Prostate gland (tissue), 2 donors: Measurements from ENCODE around the gene TCP11L1.

Experiments
- POLR2AphosphoS5 ChIP-seq: sonication (generic); formaldehyde crosslinking; IDR thresholded peaks from one replicate; pipeline ENCODE4 v1.6.1; 2017; ENCODE audit warnings: antibody characterized with exemption
- TF ChIP-seq, protein P1 (sequence below), 4 experiments: fragments of 200-600 bp in 2 of 4; fragments of 450-650 bp in 2 of 4; sonication (generic) in 2 of 4; IDR thresholded peaks; 1 replicate in 3 of 4; 2 replicates in 1 of 4; pipeline ENCODE4 v1.5.1; 2016 to 2019; ENCODE audit warnings: antibody characterized with exemption in 4 of 4, mild to moderate bottlenecking in 2 of 4, moderate library complexity in 2 of 4

DNA sequence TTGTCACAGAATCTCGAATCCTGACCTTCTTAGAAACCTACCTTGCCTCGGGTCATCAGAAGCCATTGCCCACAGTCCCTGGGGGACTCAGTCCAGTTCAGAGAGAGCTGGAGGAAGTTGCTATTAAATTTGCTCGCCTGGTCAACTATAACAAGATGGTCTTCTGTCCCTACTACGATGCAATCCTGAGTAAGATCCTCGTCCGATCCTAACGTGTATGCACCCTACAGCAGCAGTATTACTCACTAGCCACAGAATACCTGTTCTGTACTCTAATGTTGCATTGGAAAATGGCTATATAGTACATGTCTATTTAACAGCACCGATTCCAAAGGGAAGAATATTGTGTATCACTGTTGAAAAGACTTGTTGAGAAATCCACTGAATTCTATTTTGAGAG lies 33.1 kb downstream of the TCP11L1 start:
- TF ChIP-seq, protein P1, sequence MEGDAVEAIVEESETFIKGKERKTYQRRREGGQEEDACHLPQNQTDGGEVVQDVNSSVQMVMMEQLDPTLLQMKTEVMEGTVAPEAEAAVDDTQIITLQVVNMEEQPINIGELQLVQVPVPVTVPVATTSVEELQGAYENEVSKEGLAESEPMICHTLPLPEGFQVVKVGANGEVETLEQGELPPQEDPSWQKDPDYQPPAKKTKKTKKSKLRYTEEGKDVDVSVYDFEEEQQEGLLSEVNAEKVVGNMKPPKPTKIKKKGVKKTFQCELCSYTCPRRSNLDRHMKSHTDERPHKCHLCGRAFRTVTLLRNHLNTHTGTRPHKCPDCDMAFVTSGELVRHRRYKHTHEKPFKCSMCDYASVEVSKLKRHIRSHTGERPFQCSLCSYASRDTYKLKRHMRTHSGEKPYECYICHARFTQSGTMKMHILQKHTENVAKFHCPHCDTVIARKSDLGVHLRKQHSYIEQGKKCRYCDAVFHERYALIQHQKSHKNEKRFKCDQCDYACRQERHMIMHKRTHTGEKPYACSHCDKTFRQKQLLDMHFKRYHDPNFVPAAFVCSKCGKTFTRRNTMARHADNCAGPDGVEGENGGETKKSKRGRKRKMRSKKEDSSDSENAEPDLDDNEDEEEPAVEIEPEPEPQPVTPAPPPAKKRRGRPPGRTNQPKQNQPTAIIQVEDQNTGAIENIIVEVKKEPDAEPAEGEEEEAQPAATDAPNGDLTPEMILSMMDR (IDR thresholded peaks at IDR 0.05), result no peak
- TF ChIP-seq POLR2AphosphoS5, result no peak
